Activated T-cell treated with anti-CD3 and anti-CD28 coated beads, Interleukin-2, amount 50 U/mL, for 48 hours (primary cell): ENCODE measurements around the gene ABHD4.
"Not testable (repeated sequence)": the region's sequence is repeated elsewhere in the genome, so short reads cannot be mapped to it uniquely, and the experiment has no call there.

Source experiments
- DNase-seq, 2 experiments: peaks; one replicate each; pipeline ENCODE4 v3.0.0-alpha.2; 2020

The ABHD4 gene

GRCh38 chr14:22561661-22562579 lies 36.2 kb upstream of the ABHD4 start:
- peak; percentile 70 to 76 for DNase-seq

DNA sequence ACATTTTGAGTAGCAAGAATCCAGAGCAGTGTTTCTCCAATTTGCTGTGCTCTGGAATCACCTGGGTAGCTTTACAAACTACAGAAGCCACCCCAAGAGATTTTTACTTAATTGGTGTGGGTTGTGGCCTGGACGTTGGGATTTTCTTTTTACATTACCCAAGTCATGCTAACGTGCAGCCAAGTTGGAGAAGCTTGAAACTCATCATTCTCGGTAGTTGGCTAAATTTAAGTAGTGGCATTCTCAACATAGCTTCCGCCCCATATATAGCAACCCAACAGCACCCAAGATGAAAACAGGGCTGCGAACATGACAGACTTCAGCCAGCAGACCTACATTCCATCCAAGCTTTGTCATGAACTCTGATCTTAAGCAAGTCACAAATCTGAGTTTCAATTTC lies 34.1 kb upstream of the ABHD4 start:
- no peak for DNase-seq

DNA sequence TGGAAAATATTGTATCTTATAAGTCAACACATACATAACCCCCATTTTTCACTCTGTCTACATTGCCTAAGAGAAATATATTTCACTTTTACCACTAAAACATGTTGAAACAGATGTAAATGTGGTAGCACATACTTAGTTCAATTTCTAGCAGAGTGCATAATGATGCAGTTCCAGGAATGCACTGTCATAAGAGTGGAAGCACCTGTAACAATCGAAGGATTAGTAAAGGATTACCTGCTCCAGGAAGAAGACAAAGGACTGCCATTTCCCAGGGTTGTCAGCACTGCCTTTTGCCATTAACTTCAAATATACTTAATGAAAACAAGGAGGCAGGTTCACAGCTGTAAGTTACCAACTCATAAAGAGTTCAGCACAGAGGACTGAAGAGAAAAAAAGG lies 33.6 kb upstream of the ABHD4 start:
- no peak for DNase-seq

GRCh38 chr14:22565391-22565945 lies 32.6 kb upstream of the ABHD4 start:
- peak in 1 of 2 experiments; percentile 48 for DNase-seq

GRCh38 chr14:22566266-22566665 lies 31.8 kb upstream of the ABHD4 start:
- not testable (repeated sequence) for DNase-seq

DNA sequence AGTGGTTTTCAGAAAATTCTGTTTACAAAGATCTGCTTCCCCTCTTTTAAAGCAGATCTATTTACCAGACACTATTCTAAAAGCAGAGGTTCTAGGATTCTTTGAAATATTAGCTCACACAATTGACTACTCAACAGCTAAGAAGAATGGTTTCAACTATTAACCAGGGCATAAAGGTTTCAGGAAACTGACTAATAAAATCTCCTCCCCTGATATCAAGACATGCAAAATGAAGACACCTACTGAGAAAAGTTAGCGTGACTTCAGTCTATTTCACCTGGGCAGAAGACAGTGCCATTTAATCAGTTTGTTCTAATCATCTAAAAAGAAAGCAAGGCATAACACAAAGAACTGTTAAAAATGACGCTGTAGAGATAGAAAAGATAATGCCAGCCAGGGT lies 31.3 kb upstream of the ABHD4 start:
- no peak for DNase-seq

DNA sequence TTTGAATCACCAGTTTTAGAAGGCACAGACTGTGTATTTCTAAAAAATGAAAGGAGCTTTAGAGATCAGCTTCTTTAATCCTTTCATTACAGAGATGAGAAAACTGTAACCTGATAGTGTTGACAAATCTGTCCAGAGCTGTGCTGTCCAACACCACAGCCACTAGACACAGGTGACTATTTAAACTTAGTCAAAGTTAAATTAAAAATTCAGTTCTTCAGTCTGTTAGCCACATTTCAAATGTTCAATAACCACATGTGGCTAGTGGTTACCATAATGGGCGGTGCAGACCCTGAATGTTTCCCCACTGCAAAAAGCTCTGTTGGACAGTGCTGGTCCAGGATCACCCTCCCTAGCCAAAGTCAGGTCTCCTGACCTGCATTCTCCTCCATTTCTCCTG lies 30.7 kb upstream of the ABHD4 start:
- DNase-seq: no peak

- no peak for DNase-seq
These were observed 28.9 kb upstream of the ABHD4 start for GRCh38 chr14:22569106-22569736.

GRCh38 chr14:22569737-22570131 lies 28.4 kb upstream of the ABHD4 start:
- no peak for DNase-seq

GRCh38 chr14:22570132-22570949 lies 27.8 kb upstream of the ABHD4 start:
- peak; percentile 77 to 85 for DNase-seq

DNA sequence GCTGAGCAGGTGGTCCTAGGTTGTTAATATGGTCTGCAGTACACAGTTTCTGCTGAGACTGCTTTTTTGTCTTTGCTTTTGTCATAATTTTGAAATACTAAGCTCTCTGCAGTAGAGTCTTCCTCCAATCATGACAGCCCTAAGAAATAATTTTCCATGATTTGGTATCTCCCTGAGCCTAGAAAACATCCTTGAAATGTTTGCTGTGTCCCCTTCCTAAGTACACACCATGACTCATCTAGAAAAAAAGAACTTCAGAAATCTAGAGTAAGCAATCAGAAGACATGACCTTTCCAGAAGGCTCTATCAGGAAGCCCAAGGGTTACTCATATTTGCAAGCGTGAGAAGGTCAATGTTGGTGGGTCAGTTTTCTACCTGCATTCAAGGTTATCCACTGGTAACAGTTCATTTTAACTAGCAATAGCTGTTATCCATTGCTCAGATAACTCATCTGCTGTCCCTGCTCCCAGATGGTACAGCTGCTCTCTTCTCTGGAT lies 25.5 kb upstream of the ABHD4 start:
- no peak for DNase-seq

GRCh38 chr14:22573804-22574203 lies 24.3 kb upstream of the ABHD4 start:
- no peak for DNase-seq

- DNase-seq: no peak
These were observed 20.7 kb upstream of the ABHD4 start for GRCh38 chr14:22577334-22577908.

GRCh38 chr14:22579236-22579635 lies 18.9 kb upstream of the ABHD4 start:
- no peak for DNase-seq

GRCh38 chr14:22579881-22580280 lies 18.2 kb upstream of the ABHD4 start:
- no peak for DNase-seq

DNA sequence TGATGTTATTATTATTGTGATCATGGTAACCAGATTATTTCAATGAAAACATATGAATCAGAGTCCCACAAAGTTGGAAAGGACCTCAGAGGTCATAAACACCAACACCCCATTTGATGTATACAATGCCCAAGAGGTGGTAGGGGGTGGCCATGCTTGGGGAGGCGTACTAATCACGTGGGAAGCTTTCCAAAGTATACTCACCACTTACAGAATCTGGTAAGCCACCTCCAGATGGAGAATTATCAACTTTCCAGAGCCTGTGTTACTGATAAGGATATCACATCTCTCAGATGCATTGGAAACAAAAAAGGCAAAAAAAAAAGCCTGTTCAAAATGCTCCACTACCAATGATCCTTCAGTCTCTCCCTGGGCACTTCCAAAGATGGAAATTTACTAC lies 17.5 kb upstream of the ABHD4 start:
- no peak for DNase-seq

GRCh38 chr14:22583994-22584393 lies 14.1 kb upstream of the ABHD4 start:
- no peak for DNase-seq

GRCh38 chr14:22587247-22587646 lies 10.9 kb upstream of the ABHD4 start:
- no peak for DNase-seq

GRCh38 chr14:22587677-22588422 lies 10.2 kb upstream of the ABHD4 start:
- DNase-seq: peak in 1 of 2 experiments; percentile 35

- no peak for DNase-seq
These were observed 9.5 kb upstream of the ABHD4 start for GRCh38 chr14:22588526-22589095.

DNA sequence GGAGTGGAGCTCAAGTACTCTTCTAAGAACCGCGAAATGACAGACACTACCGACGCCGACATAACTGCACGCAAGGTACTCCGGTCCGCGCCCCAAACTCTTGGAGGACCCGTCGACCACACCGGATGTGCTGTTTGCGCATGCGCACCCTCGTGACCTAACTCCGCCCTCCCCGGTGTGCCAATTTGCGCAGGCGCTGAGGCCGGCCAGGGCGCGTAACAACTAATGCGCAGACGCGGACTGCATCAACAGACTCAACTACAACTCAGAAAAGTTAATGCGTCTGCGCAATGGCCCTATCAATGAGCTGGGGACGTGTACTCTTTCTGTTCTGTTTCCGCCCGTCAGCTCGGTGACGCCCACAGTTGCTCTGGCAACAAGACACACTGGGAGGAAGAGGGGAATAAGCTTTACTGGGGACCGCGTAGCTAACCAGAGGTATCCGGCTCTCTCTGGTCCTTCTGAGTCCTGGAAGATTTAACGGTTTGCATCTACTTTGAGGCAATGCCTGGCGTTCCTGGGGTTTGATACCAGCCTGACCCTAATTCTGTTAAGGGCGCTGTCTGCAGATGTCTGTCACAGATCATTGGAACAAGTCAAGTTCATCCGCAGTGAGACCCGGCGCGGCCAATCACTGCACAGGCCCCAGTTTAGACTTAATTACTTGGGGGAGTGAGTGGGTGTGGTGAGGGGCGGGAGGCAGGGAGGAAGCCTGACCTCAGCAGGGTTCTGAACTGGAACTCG lies 8.8 kb upstream of the ABHD4 start, which contains the start of gene DAD1:
DAD1 (minus strand) TSS at position 129 of the 744 bp plus-strand sequence; CDS start at position 62, 67 bp downstream.
- peak; percentile 100 for DNase-seq
